ENCODE data around the gene TBC1D1. TPM values are rescaled to one million over a fixed set of nuclear protein-coding genes. Genes with fewer than 3 reads are reported as not detected.
"Not testable (repeated sequence)": the region's sequence is repeated elsewhere in the genome, so short reads cannot be mapped to it uniquely, and the experiment has no call there.

TBC1D1 gene
- total RNA-seq, 2 donors from 2014 or later, result 55.3 to 77.4 TPM

GRCh38 chr4:37914539-37914938, 23.7 kb downstream of the TBC1D1 start:
- H3K27me3 ChIP-seq, result no peaks in the 10 kb centered on the region
- no peak overlapping the region for H3K4me3 ChIP-seq
- H3K27ac ChIP-seq, result no peak overlapping the region
- intact Hi-C loops (cut with DNase I), result no loop called here
- TF ChIP-seq CTCF (IDR thresholded peaks at IDR 0.05), result no peak
- H3K9me3 ChIP-seq, result no peaks in the 10 kb centered on the region
- no peaks in the 10 kb centered on the region for H3K4me1 ChIP-seq
- no peak for DNase-seq
- H3K36me3 ChIP-seq, result no peaks in the 10 kb centered on the region
- no peak overlapping the region for H3K9ac ChIP-seq (ENCODE audit: low read depth in 2 of 2, low read length in 2 of 2)

- intact Hi-C loops (cut with DNase I), result no loop called here
- H3K4me1 ChIP-seq, result no peaks in the 10 kb centered on the region
- no peak overlapping the region for H3K9ac ChIP-seq (ENCODE audit: low read depth in 2 of 2, low read length in 2 of 2)
- TF ChIP-seq CTCF (IDR thresholded peaks at IDR 0.05), result no peak
- no peak overlapping the region for H3K4me3 ChIP-seq
- no peak for DNase-seq
- H3K36me3 ChIP-seq, result no peaks in the 10 kb centered on the region
- H3K27ac ChIP-seq, result no peak overlapping the region
- H3K27me3 ChIP-seq, result no peaks in the 10 kb centered on the region
- H3K9me3 ChIP-seq, result no peaks in the 10 kb centered on the region
Measured at GRCh38 chr4:37917388-37917787, 26.5 kb downstream of the TBC1D1 start.

- Histone ChIP-seq H3K27me3 (no peaks in the 10 kb centered on the region), H3K4me3 (no peak overlapping the region), H3K9me3 (no peaks in the 10 kb centered on the region), H3K27ac (no peak overlapping the region), H3K9ac (ENCODE audit: low read depth in 2 of 2, low read length in 2 of 2) (no peak overlapping the region), H3K4me1 (no peaks in the 10 kb centered on the region), H3K36me3 (no peaks in the 10 kb centered on the region)
- no peak for TF ChIP-seq CTCF (IDR thresholded peaks at IDR 0.05)
- no peak for DNase-seq
- intact Hi-C loops (cut with DNase I), result no loop called here
Measured at GRCh38 chr4:37918653-37919052, 27.8 kb downstream of the TBC1D1 start.

- H3K4me1 ChIP-seq, result no peaks in the 10 kb centered on the region
- DNase-seq, result no peak
- intact Hi-C loops (cut with DNase I), result no loop called here
Measured at GRCh38 chr4:37922328-37922727, 31.4 kb downstream of the TBC1D1 start.

GRCh38 chr4:37923089-37923488, 32.2 kb downstream of the TBC1D1 start:
- H3K4me3 ChIP-seq; H3K27ac ChIP-seq; intact Hi-C loops (cut with DNase I); H3K9ac ChIP-seq (ENCODE audit: low read depth in 2 of 2, low read length in 2 of 2); H3K4me1 ChIP-seq; H3K27me3 ChIP-seq; DNase-seq; H3K36me3 ChIP-seq; H3K9me3 ChIP-seq: not testable (repeated sequence)

More at GRCh38 chr4:37922328-37922727, 31.4 kb downstream of the TBC1D1 start:
- no peak overlapping the region for H3K9ac ChIP-seq (ENCODE audit: low read depth in 2 of 2, low read length in 2 of 2)
- H3K27me3 ChIP-seq, result no peaks in the 10 kb centered on the region
- H3K36me3 ChIP-seq, result no peaks in the 10 kb centered on the region
- no peak overlapping the region for H3K27ac ChIP-seq
- H3K9me3 ChIP-seq, result no peaks in the 10 kb centered on the region
- no peak for TF ChIP-seq CTCF (IDR thresholded peaks at IDR 0.05)
- H3K4me3 ChIP-seq, result no peak overlapping the region

GRCh38 chr4:37924946-37925345, 34.1 kb downstream of the TBC1D1 start:
- no peak for TF ChIP-seq CTCF (IDR thresholded peaks at IDR 0.05)
- Histone ChIP-seq H3K4me3 (no peak overlapping the region), H3K27me3 (no peaks in the 10 kb centered on the region), H3K27ac (no peak overlapping the region), H3K9ac (ENCODE audit: low read depth in 2 of 2, low read length in 2 of 2) (no peak overlapping the region), H3K9me3 (no peaks in the 10 kb centered on the region), H3K36me3 (no peaks in the 10 kb centered on the region), H3K4me1 (no peaks in the 10 kb centered on the region)
- no peak for DNase-seq
- intact Hi-C loops (cut with DNase I), result no loop called here
